Measurements from ENCODE around the gene JAG2.

The JAG2 gene

GRCh38 chr14:105139831-105140239 is 28.7 kb downstream of the JAG2 start:
- DNase-seq (ENCODE audit: low read depth in 2 of 2) = no peak

- no peak for DNase-seq (ENCODE audit: low read depth in 2 of 2)
Measured at GRCh38 chr14:105139212-105139825, 29.3 kb downstream of the JAG2 start.

- no peak for DNase-seq (ENCODE audit: low read depth in 2 of 2)
Measured at GRCh38 chr14:105138551-105139111, 29.9 kb downstream of the JAG2 start.

- no peak for DNase-seq (ENCODE audit: low read depth in 2 of 2)
Measured at GRCh38 chr14:105138021-105138541, 30.5 kb downstream of the JAG2 start.

GRCh38 chr14:105137481-105138020 is 31.0 kb downstream of the JAG2 start:
- no peak for DNase-seq (ENCODE audit: low read depth in 2 of 2)

- DNase-seq (ENCODE audit: low read depth in 2 of 2) = no peak
Measured at GRCh38 chr14:105136401-105137322, 31.9 kb downstream of the JAG2 start.

GRCh38 chr14:105135700-105136395 is 32.7 kb downstream of the JAG2 start:
- DNase-seq (ENCODE audit: low read depth in 2 of 2) = no peak

- no peak for DNase-seq (ENCODE audit: low read depth in 2 of 2)
Measured at GRCh38 chr14:105132921-105133654, 35.5 kb downstream of the JAG2 start.

GRCh38 chr14:105131241-105131640 is 37.3 kb downstream of the JAG2 start:
- no peak for DNase-seq (ENCODE audit: low read depth in 2 of 2)

- no peak for DNase-seq (ENCODE audit: low read depth in 2 of 2)
Measured at GRCh38 chr14:105128059-105128458, 40.5 kb downstream of the JAG2 start.

- no peak for DNase-seq (ENCODE audit: low read depth in 2 of 2)
Measured at GRCh38 chr14:105126981-105127329, 41.6 kb downstream of the JAG2 start.

- no peak for DNase-seq (ENCODE audit: low read depth in 2 of 2)
Measured at GRCh38 chr14:105126126-105126980, 42.2 kb downstream of the JAG2 start.

GRCh38 chr14:105124823-105125222 is 43.8 kb downstream of the JAG2 start:
- DNase-seq (ENCODE audit: low read depth in 2 of 2) = no peak

GRCh38 chr14:105123981-105124765 is 44.4 kb downstream of the JAG2 start:
- DNase-seq (ENCODE audit: low read depth in 2 of 2) = no peak

- no peak for DNase-seq (ENCODE audit: low read depth in 2 of 2)
Measured at GRCh38 chr14:105123064-105123665, 45.4 kb downstream of the JAG2 start.

- DNase-seq (ENCODE audit: low read depth in 2 of 2) = no peak
Measured at GRCh38 chr14:105120056-105120455, 48.5 kb downstream of the JAG2 start.

GRCh38 chr14:105119408-105120025 is 49.1 kb downstream of the JAG2 start:
- no peak for DNase-seq (ENCODE audit: low read depth in 2 of 2)

- no peak for DNase-seq (ENCODE audit: low read depth in 2 of 2)
Measured at GRCh38 chr14:105118646-105119407, 49.7 kb downstream of the JAG2 start.

Measured in stimulated activated CD4-positive, alpha-beta T cell treated with anti-CD3 and anti-CD28 coated beads, Interleukin-4, amount 100 ng/mL, for 48 hours (primary cell).